Measurements from ENCODE around the gene BCL6. TPM values are rescaled to one million over a fixed set of nuclear protein-coding genes. Genes with fewer than 3 reads are reported as not detected.

Gene BCL6
- total and polyA plus RNA-seq, 10 of the 15 experiments (the other 5 are each of a cell fraction or from before 2014, with no cell fraction given) = 0.04 to 0.85 (median 0.15) TPM

- H3K79me2 ChIP-seq (ENCODE audit: control insufficient read depth, insufficient read depth, low read length) = no peaks in the 10 kb centered on the region
- no peak overlapping the region for H3K4me3 ChIP-seq
- SMC1A ChIA-PET (ENCODE audit: uncharacterized antibody, unreplicated experiment) = interaction anchor here (1.0 to 2.6 kb wide), 9 partner anchors 9 to 148 kb away, joined by 3 to 9 read pairs (median 5); partner anchors contain the start of gene BCL6
- H3K27me3 ChIP-seq (replicated peaks in 1 of 2; ENCODE audit: control insufficient read depth in 2 of 2, insufficient read depth in 2 of 2, low read length in 1 of 2) = no peaks in the 10 kb centered on the region
- H4K20me1 ChIP-seq (ENCODE audit: control insufficient read depth, insufficient read depth) = no peaks in the 10 kb centered on the region
- no peak overlapping the region for H2AFZ ChIP-seq (ENCODE audit: control insufficient read depth, low read depth, low read length)
- H3K9ac ChIP-seq (ENCODE audit: control insufficient read depth, insufficient read depth, low read length) = no peak overlapping the region
- H3K9me3 ChIP-seq (replicated peaks; ENCODE audit: control insufficient read depth, insufficient read depth, low read length) = no peaks in the 10 kb centered on the region
- in situ Hi-C loops (cut with MboI) = no loop called here
- DNase-seq (ENCODE audit: low read depth, low spot score) (no peak), FAIRE-seq (no peak), ATAC-seq (peak; percentile 14)
- peaks cover 27% of the 10 kb centered on the region for H3K4me1 ChIP-seq (ENCODE audit: control insufficient read depth, insufficient read depth, low read length)
- H3K4me2 ChIP-seq (ENCODE audit: control insufficient read depth, insufficient read depth) = peak overlapping the region; percentile 15; the same call in 1 of the 2 replicates
- WGBS (ENCODE audit: insufficient coverage, insufficient replicate concordance, low lambda C conversion rate, missing lambda C conversion rate) = 16% methylated on average over 2 of the region's 2 CpGs
- no TSS peak for BruUV-seq (replicated peaks)
- peak overlapping the region; percentile 39; the same call in 1 of the 2 replicates for H3K27ac ChIP-seq (ENCODE audit: control insufficient read depth, insufficient read depth)
- intact Hi-C loops (cut with micrococcal nuclease; ENCODE audit: unreplicated experiment) = loop anchor here (5.0 kb wide), 1 partner anchor 63 kb away; no protein-coding TSS in a partner anchor
- RAD21 ChIA-PET (ENCODE audit: unreplicated experiment) = interaction anchor here (0.7 to 2.0 kb wide), 4 partner anchors 10 to 34 kb away, joined by 3 to 11 read pairs (median 3); no protein-coding TSS in a partner anchor
- no peaks in the 10 kb centered on the region for H3K36me3 ChIP-seq (ENCODE audit: control insufficient read depth in 2 of 2, insufficient read depth in 2 of 2, low read length in 1 of 2)
- TF ChIP-seq RAD21 (IDR thresholded peaks at IDR 0.05; ENCODE audit: insufficient read depth, low read depth, low read length) (no peak), KAT2A (conservative IDR thresholded peaks at IDR 0.05; ENCODE audit: control insufficient read depth, low read depth, low read length) (no peak), SMAD1 (IDR thresholded peaks at IDR 0.05; ENCODE audit: low read depth, partially characterized antibody) (no peak), REST (IDR thresholded peaks at IDR 0.05; ENCODE audit: low read depth, low read length) (no peak), IRF5 (IDR thresholded peaks at IDR 0.05; ENCODE audit: borderline replicate concordance) (no peak)
- POLR2A ChIA-PET = no interaction called here
- CTCF ChIA-PET = interaction anchor here (0.6 to 2.2 kb wide), 4 partner anchors 9 to 204 kb away, joined by 3 to 10 read pairs (median 3); no protein-coding TSS in a partner anchor
Observed at GRCh38 chr3:187769771-187770170, 24.5 kb upstream of the BCL6 start.
